ENCODE results near the gene OXLD1.

Gene OXLD1

GRCh38 chr17:81700353-81701287 is 34.2 kb upstream of the OXLD1 start:
- WGBS, 2 experiments (ENCODE audit: insufficient coverage in 2 of 2): 98% methylated on average over 19 to 24 of the region's 25 CpGs
- peaks cover 13% of the 10 kb centered on the region for H3K4me1 ChIP-seq (ENCODE audit: control insufficient read depth, insufficient read depth, low read length, poor library complexity, severe bottlenecking)
- no peak overlapping the region for H3K27ac ChIP-seq (ENCODE audit: low read depth, low read length, severe bottlenecking)
- H3K4me3 ChIP-seq (ENCODE audit: extremely low read depth, insufficient read depth, low read length, poor library complexity, severe bottlenecking): no peak overlapping the region
- peaks cover 67% of the 10 kb centered on the region for H3K36me3 ChIP-seq (ENCODE audit: control insufficient read depth, insufficient read depth, low read length)
- H3K9me3 ChIP-seq (ENCODE audit: control insufficient read depth, low read length): no peaks in the 10 kb centered on the region

GRCh38 chr17:81697261-81698044 is 31.0 kb upstream of the OXLD1 start:
- WGBS, 2 experiments (ENCODE audit: insufficient coverage in 2 of 2): 95% methylated on average over 22 to 24 of the region's 25 CpGs
- H3K4me1 ChIP-seq (ENCODE audit: control insufficient read depth, insufficient read depth, low read length, poor library complexity, severe bottlenecking): peaks cover 8% of the 10 kb centered on the region
- H3K36me3 ChIP-seq (ENCODE audit: control insufficient read depth, insufficient read depth, low read length): peaks cover 84% of the 10 kb centered on the region
- H3K27ac ChIP-seq (ENCODE audit: low read depth, low read length, severe bottlenecking): no peak overlapping the region
- H3K4me3 ChIP-seq (ENCODE audit: extremely low read depth, insufficient read depth, low read length, poor library complexity, severe bottlenecking): no peak overlapping the region
- no peaks in the 10 kb centered on the region for H3K9me3 ChIP-seq (ENCODE audit: control insufficient read depth, low read length)

DNA sequence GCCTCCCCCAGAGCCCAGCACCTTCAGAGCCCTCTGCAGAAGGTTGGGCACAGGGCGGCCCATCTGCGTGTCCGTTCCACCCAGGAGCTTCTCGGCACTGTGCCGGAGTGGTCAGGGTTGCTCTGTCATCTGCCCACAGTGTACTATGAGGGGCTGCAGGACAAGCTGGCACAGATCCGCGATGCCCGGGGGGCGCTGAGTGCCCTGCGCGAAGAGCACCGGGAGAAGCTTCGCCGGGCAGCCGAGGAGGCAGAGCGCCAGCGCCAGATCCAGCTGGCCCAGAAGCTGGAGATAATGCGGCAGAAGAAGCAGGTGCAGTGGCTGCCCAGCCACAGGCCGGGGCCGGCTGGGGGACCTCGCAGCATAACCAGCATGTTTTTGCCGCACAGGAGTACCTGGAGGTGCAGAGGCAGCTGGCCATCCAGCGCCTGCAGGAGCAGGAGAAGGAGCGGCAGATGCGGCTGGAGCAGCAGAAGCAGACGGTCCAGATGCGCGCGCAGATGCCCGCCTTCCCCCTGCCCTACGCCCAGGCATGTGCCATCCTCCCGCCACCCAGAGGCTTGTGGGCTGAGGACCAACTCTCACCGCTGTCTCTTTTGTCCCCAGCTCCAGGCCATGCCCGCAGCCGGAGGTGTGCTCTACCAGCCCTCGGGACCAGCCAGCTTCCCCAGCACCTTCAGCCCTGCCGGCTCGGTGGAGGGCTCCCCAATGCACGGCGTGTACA is 30.0 kb upstream of the OXLD1 start:
- peaks cover 2% of the 10 kb centered on the region for H3K4me1 ChIP-seq (ENCODE audit: control insufficient read depth, insufficient read depth, low read length, poor library complexity, severe bottlenecking)
- H3K27ac ChIP-seq (ENCODE audit: low read depth, low read length, severe bottlenecking): no peak overlapping the region
- H3K9me3 ChIP-seq (ENCODE audit: control insufficient read depth, low read length): no peaks in the 10 kb centered on the region
- no peak overlapping the region for H3K4me3 ChIP-seq (ENCODE audit: extremely low read depth, insufficient read depth, low read length, poor library complexity, severe bottlenecking)
- 96 to 99% methylated on average over 40 of the region's 40 CpGs for WGBS, 2 experiments (ENCODE audit: insufficient coverage in 2 of 2)
- peaks cover 85% of the 10 kb centered on the region for H3K36me3 ChIP-seq (ENCODE audit: control insufficient read depth, insufficient read depth, low read length)

GRCh38 chr17:81695801-81696200 is 29.4 kb upstream of the OXLD1 start:
- H3K4me3 ChIP-seq (ENCODE audit: extremely low read depth, insufficient read depth, low read length, poor library complexity, severe bottlenecking): no peak overlapping the region
- H3K9me3 ChIP-seq (ENCODE audit: control insufficient read depth, low read length): no peaks in the 10 kb centered on the region
- H3K36me3 ChIP-seq (ENCODE audit: control insufficient read depth, insufficient read depth, low read length): peaks cover 86% of the 10 kb centered on the region
- H3K4me1 ChIP-seq (ENCODE audit: control insufficient read depth, insufficient read depth, low read length, poor library complexity, severe bottlenecking): no peaks in the 10 kb centered on the region
- no peak overlapping the region for H3K27ac ChIP-seq (ENCODE audit: low read depth, low read length, severe bottlenecking)
- WGBS, 2 experiments (ENCODE audit: insufficient coverage in 2 of 2): 97 to 98% methylated on average over 21 to 22 of the region's 22 CpGs

GRCh38 chr17:81695211-81695610 is 28.8 kb upstream of the OXLD1 start:
- Histone ChIP-seq H3K9me3 (ENCODE audit: control insufficient read depth, low read length) (no peaks in the 10 kb centered on the region), H3K36me3 (ENCODE audit: control insufficient read depth, insufficient read depth, low read length) (peaks cover 92% of the 10 kb centered on the region), H3K27ac (ENCODE audit: low read depth, low read length, severe bottlenecking) (no peak overlapping the region), H3K4me3 (ENCODE audit: extremely low read depth, insufficient read depth, low read length, poor library complexity, severe bottlenecking) (no peak overlapping the region), H3K4me1 (ENCODE audit: control insufficient read depth, insufficient read depth, low read length, poor library complexity, severe bottlenecking) (no peaks in the 10 kb centered on the region)
- WGBS, 2 experiments (ENCODE audit: insufficient coverage in 2 of 2): 94 to 99% methylated on average over 6 of the region's 6 CpGs

GRCh38 chr17:81694810-81695209 is 28.4 kb upstream of the OXLD1 start:
- Histone ChIP-seq H3K36me3 (ENCODE audit: control insufficient read depth, insufficient read depth, low read length) (peaks cover 96% of the 10 kb centered on the region), H3K9me3 (ENCODE audit: control insufficient read depth, low read length) (no peaks in the 10 kb centered on the region), H3K4me1 (ENCODE audit: control insufficient read depth, insufficient read depth, low read length, poor library complexity, severe bottlenecking) (no peaks in the 10 kb centered on the region), H3K27ac (ENCODE audit: low read depth, low read length, severe bottlenecking) (no peak overlapping the region), H3K4me3 (ENCODE audit: extremely low read depth, insufficient read depth, low read length, poor library complexity, severe bottlenecking) (no peak overlapping the region)
- 96 to 97% methylated on average over 17 to 19 of the region's 19 CpGs for WGBS, 2 experiments (ENCODE audit: insufficient coverage in 2 of 2)

DNA sequence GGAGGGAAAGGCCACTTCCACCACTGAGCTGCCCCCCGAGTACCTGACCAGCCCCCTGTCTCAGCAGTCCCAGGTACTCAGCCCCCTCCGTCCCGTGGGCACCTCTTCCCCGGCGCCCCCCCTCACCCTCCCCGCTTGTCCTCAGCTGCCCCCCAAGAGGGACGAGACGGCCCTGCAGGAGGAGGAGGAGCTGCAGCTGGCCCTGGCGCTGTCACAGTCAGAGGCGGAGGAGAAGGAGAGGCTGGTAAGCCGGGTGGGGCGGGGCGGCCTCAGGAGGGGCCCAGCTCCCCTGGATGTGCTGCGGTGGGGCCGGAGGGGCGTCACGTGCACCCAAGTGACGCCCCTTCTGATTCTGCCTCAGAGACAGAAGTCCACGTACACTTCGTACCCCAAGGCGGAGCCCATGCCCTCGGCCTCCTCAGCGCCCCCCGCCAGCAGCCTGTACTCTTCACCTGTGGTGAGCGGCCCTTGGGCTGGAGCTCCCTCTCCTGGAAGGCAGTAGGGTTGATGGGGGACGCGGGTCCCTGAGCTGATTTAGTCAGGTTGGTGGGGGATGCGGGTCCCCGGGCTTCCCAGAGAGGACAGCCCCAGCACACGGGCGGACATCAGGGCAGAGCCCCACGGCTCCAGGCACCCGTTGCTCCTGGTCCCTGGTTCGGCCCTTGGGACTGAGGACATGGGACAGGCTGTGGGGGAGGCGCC is 27.3 kb upstream of the OXLD1 start:
- no peak overlapping the region for H3K4me3 ChIP-seq (ENCODE audit: extremely low read depth, insufficient read depth, low read length, poor library complexity, severe bottlenecking)
- no peak overlapping the region for H3K27ac ChIP-seq (ENCODE audit: low read depth, low read length, severe bottlenecking)
- H3K9me3 ChIP-seq (ENCODE audit: control insufficient read depth, low read length): no peaks in the 10 kb centered on the region
- 97 to 98% methylated on average over 23 to 25 of the region's 35 CpGs for WGBS, 2 experiments (ENCODE audit: insufficient coverage in 2 of 2)
- H3K4me1 ChIP-seq (ENCODE audit: control insufficient read depth, insufficient read depth, low read length, poor library complexity, severe bottlenecking): no peaks in the 10 kb centered on the region
- H3K36me3 ChIP-seq (ENCODE audit: control insufficient read depth, insufficient read depth, low read length): peaks cover 99% of the 10 kb centered on the region

DNA sequence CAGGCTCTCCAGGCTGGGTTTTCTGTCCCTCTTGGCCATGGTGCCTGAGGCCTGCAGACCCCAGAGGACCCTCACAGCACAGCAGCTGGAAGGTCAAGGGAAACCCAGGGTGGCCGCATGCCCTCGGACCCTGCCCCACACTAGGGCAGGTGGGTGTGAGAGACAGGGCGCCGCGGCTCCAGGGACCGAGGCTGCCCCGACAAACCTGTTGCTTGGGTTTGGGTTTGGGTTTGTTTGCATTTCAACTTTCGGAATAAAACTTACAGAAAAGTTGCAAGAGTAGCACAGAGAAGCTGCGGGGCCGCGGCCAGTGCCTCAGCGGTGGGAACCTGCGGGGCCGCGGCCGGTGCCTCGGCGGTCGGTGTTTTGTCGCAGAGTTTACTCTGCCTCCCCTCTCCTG is 25.2 kb upstream of the OXLD1 start:
- Histone ChIP-seq H3K4me1 (ENCODE audit: control insufficient read depth, insufficient read depth, low read length, poor library complexity, severe bottlenecking) (no peaks in the 10 kb centered on the region), H3K4me3 (ENCODE audit: extremely low read depth, insufficient read depth, low read length, poor library complexity, severe bottlenecking) (no peak overlapping the region), H3K9me3 (ENCODE audit: control insufficient read depth, low read length) (no peaks in the 10 kb centered on the region), H3K27ac (ENCODE audit: low read depth, low read length, severe bottlenecking) (no peak overlapping the region), H3K36me3 (ENCODE audit: control insufficient read depth, insufficient read depth, low read length) (peaks cover 98% of the 10 kb centered on the region)
- WGBS, 2 experiments (ENCODE audit: insufficient coverage in 2 of 2): 95 to 99% methylated on average over 14 to 20 of the region's 20 CpGs

GRCh38 chr17:81691196-81691595 is 24.8 kb upstream of the OXLD1 start:
- H3K4me1 ChIP-seq (ENCODE audit: control insufficient read depth, insufficient read depth, low read length, poor library complexity, severe bottlenecking): no peaks in the 10 kb centered on the region
- H3K4me3 ChIP-seq (ENCODE audit: extremely low read depth, insufficient read depth, low read length, poor library complexity, severe bottlenecking): no peak overlapping the region
- 94 to 96% methylated on average over 10 to 18 of the region's 18 CpGs for WGBS, 2 experiments (ENCODE audit: insufficient coverage in 2 of 2)
- peaks cover 98% of the 10 kb centered on the region for H3K36me3 ChIP-seq (ENCODE audit: control insufficient read depth, insufficient read depth, low read length)
- H3K9me3 ChIP-seq (ENCODE audit: control insufficient read depth, low read length): no peaks in the 10 kb centered on the region
- no peak overlapping the region for H3K27ac ChIP-seq (ENCODE audit: low read depth, low read length, severe bottlenecking)

DNA sequence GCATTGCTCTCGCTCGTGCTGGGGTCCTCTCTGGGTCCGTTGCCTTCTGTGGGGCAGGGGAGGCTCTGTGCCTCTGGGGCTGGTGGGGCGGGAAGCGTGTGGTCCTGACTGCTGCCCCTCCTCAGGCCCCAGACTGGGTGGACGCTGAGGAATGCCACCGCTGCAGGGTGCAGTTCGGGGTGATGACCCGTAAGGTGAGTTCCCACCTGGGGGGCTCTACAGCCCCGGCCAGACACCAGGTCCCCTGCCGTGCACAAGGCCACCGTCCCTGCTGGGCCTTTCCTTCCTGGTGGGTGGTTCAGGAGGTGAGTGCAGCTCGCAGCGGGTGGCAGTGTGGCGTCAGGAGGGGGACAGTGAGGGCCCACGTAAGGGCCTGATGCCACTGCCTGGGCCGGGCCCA is 24.1 kb upstream of the OXLD1 start:
- H3K4me3 ChIP-seq (ENCODE audit: extremely low read depth, insufficient read depth, low read length, poor library complexity, severe bottlenecking): no peak overlapping the region
- H3K9me3 ChIP-seq (ENCODE audit: control insufficient read depth, low read length): no peaks in the 10 kb centered on the region
- H3K36me3 ChIP-seq (ENCODE audit: control insufficient read depth, insufficient read depth, low read length): peaks cover 99% of the 10 kb centered on the region
- peaks cover 2% of the 10 kb centered on the region for H3K4me1 ChIP-seq (ENCODE audit: control insufficient read depth, insufficient read depth, low read length, poor library complexity, severe bottlenecking)
- H3K27ac ChIP-seq (ENCODE audit: low read depth, low read length, severe bottlenecking): no peak overlapping the region
- WGBS, 2 experiments (ENCODE audit: insufficient coverage in 2 of 2): 95 to 97% methylated on average over 10 to 17 of the region's 17 CpGs

Measured in mesodermal cell (in vitro differentiated cells).